OCI-LY1 (cell line): ENCODE measurements around the gene KLHL29.

Experiments used
- H2AFZ ChIP-seq: fragments of 200-600 bp; sonication (generic), shearing (Covaris generic); 2 replicates; pipeline ENCODE4 v1.6.0; 2014; ENCODE audit warnings: antibody characterized with exemption, mild to moderate bottlenecking, low read length
- H3F3A ChIP-seq: fragments of 200-600 bp; sonication (generic), shearing (Covaris generic); 2 replicates; pipeline ENCODE4 v1.6.0; 2014; ENCODE audit warnings: mild to moderate bottlenecking, antibody characterized with exemption, low read length, moderate library complexity; ENCODE audit not compliant: insufficient read depth
- H3K27ac ChIP-seq: fragments of 200-600 bp; sonication (generic); 2 replicates; pipeline ENCODE4 v1.5.1; 2014; ENCODE audit warnings: low read length, mixed run types, mild to moderate bottlenecking, low read depth; ENCODE audit not compliant: poor library complexity, severe bottlenecking
- H3K27me3 ChIP-seq: fragments of 200-600 bp; sonication (generic); 2 replicates; pipeline ENCODE4 v1.6.0; 2014; ENCODE audit warnings: antibody characterized with exemption, mild to moderate bottlenecking, low read length, moderate library complexity; ENCODE audit not compliant: insufficient read depth
- H3K36me3 ChIP-seq: fragments of 200-600 bp; sonication (generic); 2 replicates; pipeline ENCODE4 v1.6.1; 2014; ENCODE audit warnings: mild to moderate bottlenecking, antibody characterized with exemption, low read length, moderate library complexity, mixed read lengths; ENCODE audit not compliant: insufficient read depth
- H3K4me1 ChIP-seq: fragments of 200-600 bp; sonication (generic); 2 replicates; pipeline ENCODE4 v1.5.1; 2014; ENCODE audit warnings: mild to moderate bottlenecking, low read length, moderate library complexity; ENCODE audit not compliant: insufficient read depth, severe bottlenecking
- H3K4me2 ChIP-seq: fragments of 200-600 bp; sonication (generic), shearing (Covaris generic); 2 replicates; pipeline ENCODE4 v1.6.1; 2014; ENCODE audit warnings: low read length
- H3K4me3 ChIP-seq: fragments of 200-600 bp; sonication (generic); 2 replicates; pipeline ENCODE4 v1.5.1; 2014; ENCODE audit warnings: low read length, low read depth, mild to moderate bottlenecking, mixed read lengths; ENCODE audit not compliant: poor library complexity, severe bottlenecking
- H3K79me2 ChIP-seq: fragments of 200-600 bp; shearing (Covaris generic); 2 replicates; pipeline ENCODE4 v1.6.1; 2016; ENCODE audit warnings: mixed run types, low read length, mixed read lengths; ENCODE audit not compliant: insufficient read depth
- H3K9ac ChIP-seq: fragments of 200-600 bp; sonication (generic), shearing (Covaris generic); 2 replicates; pipeline ENCODE4 v1.6.1; 2014; ENCODE audit warnings: mild to moderate bottlenecking, low read length, mixed read lengths
- H3K9me2 ChIP-seq: fragments of 200-600 bp; sonication (generic), shearing (Covaris generic); 2 replicates; pipeline ENCODE4 v1.6.1; 2014; ENCODE audit warnings: low read depth, mild to moderate bottlenecking, low read length, mixed read lengths
- H3K9me3 ChIP-seq: fragments of 200-600 bp; shearing (Covaris generic); 2 replicates; pipeline ENCODE4 v1.6.1; 2014; ENCODE audit warnings: low read length, mixed read lengths
- H4K20me1 ChIP-seq: fragments of 200-600 bp; sonication (generic), shearing (Covaris generic); 2 replicates; pipeline ENCODE4 v1.6.0; 2016; ENCODE audit warnings: mild to moderate bottlenecking, low read length; ENCODE audit not compliant: insufficient read depth
- CTCF ChIP-seq: fragments of 200-600 bp; sonication (generic), shearing (Covaris generic); IDR thresholded peaks from 2 replicates; pipeline ENCODE4 v1.5.1; 2017; ENCODE audit warnings: mild to moderate bottlenecking, antibody characterized with exemption, low read length, moderate library complexity, mixed read lengths
- EZH2 ChIP-seq: fragments of 200-600 bp; sonication (generic), shearing (Covaris generic); IDR thresholded peaks from 2 replicates; pipeline ENCODE4 v1.8.0; 2017; ENCODE audit warnings: borderline replicate concordance, mixed run types, mild to moderate bottlenecking, antibody characterized with exemption, low read length, moderate library complexity, mixed read lengths

The KLHL29 gene

GRCh38 chr2:23491591-23492336 lies 106.8 kb downstream of the KLHL29 start:
- no peaks in the 10 kb centered on the region for H3K79me2 ChIP-seq
- 0 out of 2 replicates have a peak, but pooled peaks cover 3% of the 10 kb centered on the region for H3K27me3 ChIP-seq
- no peak overlapping the region for H3K4me2 ChIP-seq
- no peak overlapping the region for H3K9ac ChIP-seq
- H3K9me3 ChIP-seq = no peaks in the 10 kb centered on the region
- H3K9me2 ChIP-seq = no peaks in the 10 kb centered on the region
- no peak overlapping the region for H3K4me3 ChIP-seq
- TF ChIP-seq CTCF (no peak), EZH2 (no peak)
- H3K36me3 ChIP-seq = no peaks in the 10 kb centered on the region
- no peaks in the 10 kb centered on the region for H4K20me1 ChIP-seq
- no peak overlapping the region for H2AFZ ChIP-seq
- no peaks in the 10 kb centered on the region for H3F3A ChIP-seq
- no peak overlapping the region for H3K27ac ChIP-seq
- H3K4me1 ChIP-seq = no peaks in the 10 kb centered on the region

- TF ChIP-seq EZH2 = no peak
- no peak for TF ChIP-seq CTCF
- Histone ChIP-seq H3K9me3 (no peaks in the 10 kb centered on the region), H3K4me2 (no peak overlapping the region)
These were observed 107.3 kb downstream of the KLHL29 start for GRCh38 chr2:23492337-23492675.

GRCh38 chr2:23492921-23493320 lies 107.9 kb downstream of the KLHL29 start:
- no peaks in the 10 kb centered on the region for H3K79me2 ChIP-seq
- no peak overlapping the region for H3K27ac ChIP-seq
- H3F3A ChIP-seq = no peaks in the 10 kb centered on the region
- no peak overlapping the region for H2AFZ ChIP-seq
- no peak overlapping the region for H3K4me2 ChIP-seq
- H3K9me3 ChIP-seq = no peaks in the 10 kb centered on the region
- H3K9ac ChIP-seq = no peak overlapping the region
- H3K4me1 ChIP-seq = no peaks in the 10 kb centered on the region
- H3K9me2 ChIP-seq = no peaks in the 10 kb centered on the region
- no peak overlapping the region for H3K4me3 ChIP-seq
- TF ChIP-seq EZH2 (no peak), CTCF (no peak)
- H3K27me3 ChIP-seq = 0 out of 2 replicates have a peak, but pooled peaks cover 3% of the 10 kb centered on the region
- H3K36me3 ChIP-seq = no peaks in the 10 kb centered on the region
- no peaks in the 10 kb centered on the region for H4K20me1 ChIP-seq

More at GRCh38 chr2:23492337-23492675, 107.3 kb downstream of the KLHL29 start:
- H2AFZ ChIP-seq = no peak overlapping the region
- no peak overlapping the region for H3K27ac ChIP-seq
- 0 out of 2 replicates have a peak, but pooled peaks cover 3% of the 10 kb centered on the region for H3K27me3 ChIP-seq
- H3K9ac ChIP-seq = no peak overlapping the region
- H4K20me1 ChIP-seq = no peaks in the 10 kb centered on the region
- no peaks in the 10 kb centered on the region for H3K36me3 ChIP-seq
- no peaks in the 10 kb centered on the region for H3K79me2 ChIP-seq
- H3K9me2 ChIP-seq = no peaks in the 10 kb centered on the region
- H3F3A ChIP-seq = no peaks in the 10 kb centered on the region
- H3K4me1 ChIP-seq = no peaks in the 10 kb centered on the region
- H3K4me3 ChIP-seq = no peak overlapping the region
